A549 (cell line): Measurements from ENCODE around the gene IL12B. TPM values are rescaled to one million over a fixed set of nuclear protein-coding genes. Genes with fewer than 3 reads are reported as not detected.
"Not testable (repeated sequence)": the region's sequence is repeated elsewhere in the genome, so short reads cannot be mapped to it uniquely, and the experiment has no call there.

Source experiments
- ATAC-seq, 2 experiments: fragments of 200-7000 bp in 1 of 2; fragments of >200 bp in 1 of 2; cut with Nextera tagmentation in 1 of 2; cut with Tn5 transposase in 1 of 2; 3 replicates each; pipeline versions ENCODE4 v1.8.0 to v1.9.1; 2018 to 2020; ENCODE audit warnings: mild to moderate bottlenecking in 1 of 2, moderate library complexity in 1 of 2
- CTCF ChIA-PET: fragments of 300-600 bp; sonication (Branson Sonifier 250); formaldehyde crosslinking; extraction: SDS; loops from one replicate; lab custom pipeline; 2021; ENCODE audit warnings: antibody characterized with exemption, inconsistent platforms; lab: Yijun Ruan, JAX
- POLR2A ChIA-PET: fragments of 350-600 bp; formaldehyde crosslinking; extraction: SDS; loops from one replicate; lab custom pipeline; 2021; ENCODE audit warnings: antibody characterized with exemption, inconsistent platforms; lab: Yijun Ruan, JAX
- DNase-seq, 2 experiments: peaks; one replicate each; pipeline versions ENCODE4 v3.0.0 to v3.0.0-alpha.2; 2011 to 2016; ENCODE audit warnings: low read depth in 1 of 2, low spot score in 1 of 2
- FAIRE-seq: peaks from 2 replicates; lab custom pipeline; 2011; peaks lifted over from hg19 to GRCh38; lab: Jason Lieb, UNC
- H3K27ac ChIP-seq, 2 experiments: fragments of >200 bp; sonication (Bioruptor Twin); formaldehyde crosslinking; 3 replicates each; pipeline ENCODE4 v1.5.1; 2016 to 2017
- H3K4me1 ChIP-seq: fragments of >200 bp; sonication (Bioruptor Twin); formaldehyde crosslinking; 3 replicates; pipeline ENCODE4 v1.6.1; 2016
- H3K4me2 ChIP-seq: fragments of >200 bp; sonication (Bioruptor Twin); formaldehyde crosslinking; 3 replicates; pipeline ENCODE4 v1.6.1; 2016
- H3K4me3 ChIP-seq: fragments of >200 bp; sonication (Bioruptor Twin); formaldehyde crosslinking; 3 replicates; pipeline ENCODE4 v1.5.1; 2016
- H3K9me3 ChIP-seq: fragments of >200 bp; sonication (Bioruptor Twin); formaldehyde crosslinking; 3 replicates; pipeline ENCODE4 v1.6.1; 2016
- CBX8 ChIP-seq: fragments of 200-600 bp; sonication (generic); IDR thresholded peaks from 2 replicates; pipeline ENCODE4 v1.6.1; 2016
- EHF ChIP-seq: fragments of 250-450 bp; sonication (Bioruptor Pico); IDR thresholded peaks from 2 replicates; pipeline ENCODE4 v1.5.0; 2020; ENCODE audit warnings: mild to moderate bottlenecking
- ESRRA ChIP-seq: fragments of 150-350 bp; IDR thresholded peaks from 2 replicates; pipeline ENCODE4 v1.6.1; 2014; ENCODE audit warnings: mild to moderate bottlenecking, low read length, borderline replicate concordance
- FOSB ChIP-seq: fragments of 250-450 bp; sonication (Bioruptor Pico); IDR thresholded peaks from 2 replicates; pipeline ENCODE4 v1.5.0; 2020; ENCODE audit warnings: mild to moderate bottlenecking, moderate library complexity
- HES2 ChIP-seq: fragments of >200 bp; sonication (Bioruptor Twin); formaldehyde crosslinking; IDR thresholded peaks from 2 replicates; pipeline ENCODE4 v1.6.1; 2016
- HEYL ChIP-seq: fragments of 250-450 bp; sonication (Bioruptor Pico); IDR thresholded peaks from 2 replicates; pipeline ENCODE4 v1.8.0; 2021; ENCODE audit warnings: mild to moderate bottlenecking, moderate library complexity
- HOXB13 ChIP-seq: fragments of 250-450 bp; sonication (Bioruptor Pico); IDR thresholded peaks from 2 replicates; pipeline ENCODE4 v1.5.0; 2020; ENCODE audit warnings: low read depth, mild to moderate bottlenecking, moderate library complexity
- HOXB5 ChIP-seq: fragments of 250-450 bp; sonication (Bioruptor Pico); IDR thresholded peaks from 2 replicates; pipeline ENCODE4 v1.5.0; 2020; ENCODE audit warnings: mild to moderate bottlenecking, moderate library complexity
- MAFK ChIP-seq: fragments of 450-650 bp; IDR thresholded peaks from 2 replicates; pipeline ENCODE4 v1.6.1; 2014; ENCODE audit not compliant: partially characterized antibody
- MAX ChIP-seq: IDR thresholded peaks from 2 replicates; pipeline ENCODE4 v1.6.1; 2012
- PHF8 ChIP-seq: fragments of 200-600 bp; sonication (generic); IDR thresholded peaks from 2 replicates; pipeline ENCODE4 v1.6.1; 2016; ENCODE audit warnings: low read depth, mild to moderate bottlenecking, antibody characterized with exemption, moderate library complexity, borderline replicate concordance
- POLR2AphosphoS2 ChIP-seq: conservative IDR thresholded peaks from 2 replicates; pipeline ENCODE4 v1.6.1; 2012; ENCODE audit warnings: low read length, improper control_type of control experiment, inconsistent platforms
- ZNF302 ChIP-seq: fragments of 250-450 bp; sonication (Bioruptor Pico); IDR thresholded peaks from 2 replicates; pipeline ENCODE4 v1.9.0; 2021; ENCODE audit warnings: inconsistent platforms, mild to moderate bottlenecking, moderate library complexity
- WGBS: methylation state at CpG from one replicate; pipeline ENCODE4 v1.1.6; 2017; ENCODE audit errors: missing lambda C conversion rate; 5-methylcytosine and 5-hydroxymethylcytosine counted together
- polyA plus RNA-seq, 4 experiments: library from polyadenylated mRNA; depleted of rRNA in 3 of 4; stranded (reverse); fragments of >200 nt; fragmentation: RNase III in 1 of 4; extraction: RNeasy Plus Mini Kit Qiagen cat#74134 plus additional on column Dnase treatment in 1 of 4; gene quantifications; 2 replicates in 3 of 4; 3 replicates in 1 of 4; pipeline ENCODE4 v1.2.3, GENCODE V29; 2011 to 2017

IL12B gene
- polyA plus RNA-seq, 2 of the 4 experiments (the other 2 are of a cell fraction), result 0.08 to 0.09 TPM

- Histone ChIP-seq H3K4me1 (no peaks in the 10 kb centered on the region), H3K4me2 (no peak overlapping the region), H3K4me3 (no peak overlapping the region), H3K9me3 (no peaks in the 10 kb centered on the region), H3K27ac (no peak overlapping the region)
- no peak for FAIRE-seq
- no peak for DNase-seq
- no peak for ATAC-seq
- TF ChIP-seq CBX8, result no peak
- TF ChIP-seq HEYL, result no peak
- no peak for TF ChIP-seq PHF8
- no peak for TF ChIP-seq ESRRA
- no peak for TF ChIP-seq FOSB (CRISPR knock-in tag)
- TF ChIP-seq HOXB5 (CRISPR knock-in tag), result no peak
- no peak for TF ChIP-seq POLR2AphosphoS2
- POLR2A ChIA-PET, result no interaction called here
- CTCF ChIA-PET, result interaction anchor here (0.9 to 1.0 kb wide), 2 partner anchors 13 to 76 kb away, joined by 3 read pairs; no protein-coding TSS in a partner anchor
Observed at GRCh38 chr5:159362220-159362619, 31.9 kb upstream of the IL12B start.

- H3K4me2 ChIP-seq, FAIRE-seq, DNase-seq, H3K27ac ChIP-seq, H3K9me3 ChIP-seq, H3K4me1 ChIP-seq, POLR2A ChIA-PET, ATAC-seq, H3K4me3 ChIP-seq, CTCF ChIA-PET: not testable (repeated sequence)
- 62% methylated on average over 7 of the region's 7 CpGs for WGBS
Observed at GRCh38 chr5:159359871-159360270, 29.6 kb upstream of the IL12B start.

GRCh38 chr5:159359408-159359807 is 29.1 kb upstream of the IL12B start:
- no peak for ATAC-seq
- 82% methylated on average over 2 of the region's 2 CpGs for WGBS
- no peak for DNase-seq
- no peak for FAIRE-seq
- ChIA-PET CTCF (no interaction called here), POLR2A (no interaction called here)
- TF ChIP-seq MAX (no peak), HOXB13 (no peak), PHF8 (no peak), ZNF302 (CRISPR knock-in tag) (no peak), HES2 (no peak)
- Histone ChIP-seq H3K27ac (no peak overlapping the region), H3K4me2 (no peak overlapping the region), H3K4me3 (no peak overlapping the region), H3K9me3 (no peaks in the 10 kb centered on the region), H3K4me1 (no peaks in the 10 kb centered on the region)

GRCh38 chr5:159353661-159354252 is 23.5 kb upstream of the IL12B start:
- Histone ChIP-seq H3K4me3 (no peak overlapping the region), H3K4me1 (0 out of 3 replicates have a peak, but pooled peaks cover 3% of the 10 kb centered on the region), H3K4me2 (no peak overlapping the region), H3K27ac (no peak overlapping the region), H3K9me3 (no peaks in the 10 kb centered on the region)
- ChIA-PET POLR2A (no interaction called here), CTCF (interaction anchor here (1.4 kb wide), 1 partner anchor 22 kb away, joined by 3 read pairs; no protein-coding TSS in a partner anchor)
- WGBS, result 64% methylated on average over 4 of the region's 4 CpGs
- TF ChIP-seq EHF (no peak), FOSB (CRISPR knock-in tag) (no peak), MAFK (peak; percentile 48)
- no peak for ATAC-seq
- no peak for DNase-seq
- FAIRE-seq, result no peak

- CTCF ChIA-PET, result interaction anchor here (1.5 kb wide), 1 partner anchor 19 kb away, joined by 4 read pairs; no protein-coding TSS in a partner anchor
- POLR2A ChIA-PET, H3K4me2 ChIP-seq, H3K4me3 ChIP-seq, ATAC-seq, DNase-seq, H3K27ac ChIP-seq, H3K9me3 ChIP-seq, FAIRE-seq, H3K4me1 ChIP-seq: not testable (repeated sequence)
Observed at GRCh38 chr5:159350644-159351043, 20.4 kb upstream of the IL12B start.

- H3K4me1 ChIP-seq, H3K27ac ChIP-seq, ATAC-seq, H3K4me3 ChIP-seq, POLR2A ChIA-PET, FAIRE-seq, H3K4me2 ChIP-seq, H3K9me3 ChIP-seq, DNase-seq: not testable (repeated sequence)
- WGBS, result 72% methylated on average over 2 of the region's 2 CpGs
- CTCF ChIA-PET, result interaction anchor here (1.5 kb wide), 1 partner anchor 19 kb away, joined by 4 read pairs; no protein-coding TSS in a partner anchor
Observed at GRCh38 chr5:159350216-159350615, 19.9 kb upstream of the IL12B start.
